IPS-20b (cell line): ENCODE data around the gene TXNDC16.

ENCODE experiments used
- H3K27ac ChIP-seq: one replicate; pipeline ENCODE4 v1.5.1; 2013; ENCODE audit warnings: low read length
- H3K27me3 ChIP-seq: 2 replicates; pipeline ENCODE4 v1.6.1; 2013; ENCODE audit warnings: mild to moderate bottlenecking, low read length, inconsistent platforms; ENCODE audit not compliant: insufficient read depth
- H3K36me3 ChIP-seq: 2 replicates; pipeline ENCODE4 v1.6.1; 2013; ENCODE audit warnings: low read depth, mild to moderate bottlenecking, inconsistent platforms, low read length, moderate library complexity; ENCODE audit not compliant: insufficient read depth
- H3K4me1 ChIP-seq: 2 replicates; pipeline ENCODE4 v1.6.1; 2013; ENCODE audit warnings: mild to moderate bottlenecking, control low read depth, inconsistent platforms, low read length, moderate library complexity; ENCODE audit not compliant: insufficient read depth
- H3K4me3 ChIP-seq: 2 replicates; pipeline ENCODE4 v1.5.1; 2013; ENCODE audit warnings: mild to moderate bottlenecking, low read length, inconsistent platforms
- H3K9ac ChIP-seq: 2 replicates; pipeline ENCODE4 v1.6.1; 2013; ENCODE audit warnings: low read depth, mild to moderate bottlenecking, inconsistent platforms, low read length, moderate library complexity
- H3K9me3 ChIP-seq: 2 replicates; pipeline ENCODE4 v1.6.1; 2013; ENCODE audit warnings: mild to moderate bottlenecking, low read depth, low read length, inconsistent platforms; ENCODE audit not compliant: insufficient read depth

The TXNDC16 gene

DNA sequence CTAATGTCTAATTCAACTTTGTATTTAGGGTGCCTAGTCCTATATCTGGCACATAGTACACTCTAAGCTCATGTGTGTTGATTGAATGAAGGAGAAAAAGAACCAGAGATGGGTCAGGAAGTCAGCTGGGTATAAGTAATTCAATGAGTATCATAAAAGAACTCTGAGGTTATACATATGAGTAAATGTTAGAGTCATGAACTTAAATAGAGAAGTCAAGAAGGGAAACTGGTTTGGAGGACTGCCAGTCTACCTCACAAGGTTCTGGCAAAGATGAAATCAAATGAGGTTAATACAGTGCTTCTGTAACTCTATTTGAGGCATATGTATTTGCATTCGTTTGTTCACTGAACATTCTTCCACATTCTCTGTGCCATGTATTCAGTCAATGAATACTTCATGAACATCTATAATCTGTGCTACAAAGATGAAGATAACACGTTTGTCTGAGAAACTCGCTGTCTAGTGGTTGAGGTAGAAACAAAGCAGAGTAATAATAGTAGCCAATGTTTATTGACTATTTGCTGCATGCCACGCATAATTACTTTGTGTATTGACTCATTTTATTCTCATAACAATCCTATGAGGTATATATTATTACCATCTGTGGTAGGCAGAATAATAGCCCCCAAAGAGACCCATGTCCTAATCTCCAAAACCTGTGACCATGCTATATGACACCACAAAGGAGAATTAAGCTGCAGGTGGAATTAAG lies 149.3 kb downstream of the TXNDC16 start:
- no peak overlapping the region for H3K9ac ChIP-seq
- H3K4me1 ChIP-seq: no peaks in the 10 kb centered on the region
- no peaks in the 10 kb centered on the region for H3K27me3 ChIP-seq
- H3K4me3 ChIP-seq: no peak overlapping the region
- H3K27ac ChIP-seq: no peak overlapping the region
- no peaks in the 10 kb centered on the region for H3K36me3 ChIP-seq
- H3K9me3 ChIP-seq: no peaks in the 10 kb centered on the region

GRCh38 chr14:52400846-52401245 lies 151.5 kb downstream of the TXNDC16 start:
- Histone ChIP-seq H3K9me3 (no peaks in the 10 kb centered on the region), H3K36me3 (no peaks in the 10 kb centered on the region), H3K27ac (no peak overlapping the region), H3K9ac (no peak overlapping the region), H3K4me3 (no peak overlapping the region), H3K27me3 (no peaks in the 10 kb centered on the region), H3K4me1 (no peaks in the 10 kb centered on the region)

- no peak overlapping the region for H3K4me3 ChIP-seq
- H3K9me3 ChIP-seq: no peaks in the 10 kb centered on the region
- no peaks in the 10 kb centered on the region for H3K36me3 ChIP-seq
- no peak overlapping the region for H3K9ac ChIP-seq
- no peak overlapping the region for H3K27ac ChIP-seq
- no peaks in the 10 kb centered on the region for H3K27me3 ChIP-seq
- H3K4me1 ChIP-seq: no peaks in the 10 kb centered on the region
These were observed 152.2 kb downstream of the TXNDC16 start for GRCh38 chr14:52399921-52400595.

DNA sequence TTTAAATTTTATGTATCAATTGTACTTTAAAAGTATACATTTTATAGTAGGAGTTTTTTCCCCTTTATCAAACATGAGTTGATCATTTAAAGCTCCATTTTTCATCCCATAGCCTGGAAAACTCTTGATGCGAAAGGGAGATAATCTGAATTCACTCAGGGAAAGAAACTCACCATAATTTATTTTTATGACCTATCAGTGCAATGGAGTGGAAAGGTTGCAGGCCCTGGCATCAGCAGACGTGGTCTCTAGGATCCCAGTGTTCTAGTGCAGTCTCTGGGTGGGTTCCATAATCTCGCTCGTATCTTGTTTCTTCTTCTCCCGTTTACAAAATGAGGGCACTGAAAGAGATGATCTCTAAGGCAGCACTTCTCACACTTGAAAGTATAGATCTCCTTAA lies 153.2 kb downstream of the TXNDC16 start:
- no peaks in the 10 kb centered on the region for H3K27me3 ChIP-seq
- no peaks in the 10 kb centered on the region for H3K9me3 ChIP-seq
- H3K27ac ChIP-seq: no peak overlapping the region
- H3K4me3 ChIP-seq: no peak overlapping the region
- H3K36me3 ChIP-seq: no peaks in the 10 kb centered on the region
- no peaks in the 10 kb centered on the region for H3K4me1 ChIP-seq
- H3K9ac ChIP-seq: no peak overlapping the region

DNA sequence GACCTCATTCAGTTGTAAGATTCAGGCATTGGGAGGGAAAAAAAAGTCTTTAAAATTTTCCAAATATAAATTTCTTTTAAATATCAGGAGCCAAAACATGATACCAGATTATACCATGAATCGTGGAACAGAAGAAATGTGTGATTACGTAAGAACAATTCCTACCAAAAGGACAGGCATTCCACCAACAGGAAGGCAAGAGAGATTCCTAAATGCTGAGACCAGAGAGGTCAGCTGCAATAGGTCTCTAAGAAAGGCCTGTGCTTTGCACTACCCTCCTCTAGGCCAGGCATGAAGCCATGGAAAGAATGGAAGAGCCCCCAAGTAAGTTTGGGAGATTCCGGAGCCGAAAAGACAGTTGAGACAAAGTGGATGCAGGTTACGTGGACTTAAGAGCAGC lies 154.5 kb downstream of the TXNDC16 start:
- no peaks in the 10 kb centered on the region for H3K4me1 ChIP-seq
- no peak overlapping the region for H3K4me3 ChIP-seq
- no peak overlapping the region for H3K9ac ChIP-seq
- no peaks in the 10 kb centered on the region for H3K9me3 ChIP-seq
- H3K27me3 ChIP-seq: no peaks in the 10 kb centered on the region
- no peak overlapping the region for H3K27ac ChIP-seq
- H3K36me3 ChIP-seq: no peaks in the 10 kb centered on the region

- H3K4me3 ChIP-seq: no peak overlapping the region
- no peaks in the 10 kb centered on the region for H3K4me1 ChIP-seq
- H3K27me3 ChIP-seq: no peaks in the 10 kb centered on the region
- H3K9ac ChIP-seq: no peak overlapping the region
- no peak overlapping the region for H3K27ac ChIP-seq
- no peaks in the 10 kb centered on the region for H3K36me3 ChIP-seq
- no peaks in the 10 kb centered on the region for H3K9me3 ChIP-seq
These were observed 156.6 kb downstream of the TXNDC16 start for GRCh38 chr14:52395728-52396127.

- H3K9ac ChIP-seq: no peak overlapping the region
- H3K36me3 ChIP-seq: no peaks in the 10 kb centered on the region
- H3K9me3 ChIP-seq: no peaks in the 10 kb centered on the region
- H3K27me3 ChIP-seq: no peaks in the 10 kb centered on the region
- no peaks in the 10 kb centered on the region for H3K4me1 ChIP-seq
- H3K27ac ChIP-seq: no peak overlapping the region
- no peak overlapping the region for H3K4me3 ChIP-seq
These were observed 160.3 kb downstream of the TXNDC16 start for GRCh38 chr14:52391881-52392615.
